B cell (primary cell): ENCODE results near the gene CNOT1. TPM values are rescaled to one million over a fixed set of nuclear protein-coding genes. Genes with fewer than 3 reads are reported as not detected.

Source experiments
- ATAC-seq: fragments of 200-7000 bp; cut with Tn5 transposase; one replicate; pipeline ENCODE4 v1.10.0; 2021; ENCODE audit warnings: low read depth, mild to moderate bottlenecking, moderate number of reproducible peaks, moderate library complexity
- CTCF ChIA-PET: fragments of 350-600 bp; sonication (Branson Sonifier 250); formaldehyde crosslinking; loops from one replicate; lab custom pipeline; 2021; ENCODE audit warnings: antibody characterized with exemption, inconsistent platforms; lab: Charles Lee
- POLR2A ChIA-PET: fragments of 350-600 bp; sonication (Branson Sonifier 250); formaldehyde crosslinking; loops from one replicate; lab custom pipeline; 2021; ENCODE audit warnings: antibody characterized with exemption; lab: Charles Lee
- DNase-seq: peaks from one replicate; pipeline ENCODE4 v3.0.0; 2013
- H2AFZ ChIP-seq: 2 replicates; pipeline ENCODE4 v1.6.1; 2012; ENCODE audit warnings: mild to moderate bottlenecking, low read depth, low read length; ENCODE audit not compliant: insufficient read depth, poor library complexity, severe bottlenecking
- H3K27ac ChIP-seq, 2 donors: 1 replicate in 1 of 2; 2 replicates in 1 of 2; pipeline ENCODE4 v1.5.1; 2012 to 2013; ENCODE audit warnings: low read length in 2 of 2, mild to moderate bottlenecking in 2 of 2, moderate library complexity in 1 of 2
- H3K27me3 ChIP-seq, 4 experiments: fragments of 200-600 bp in 1 of 4; sonication (generic) in 1 of 4; replicated peaks in 1 of 4; 1 replicate in 2 of 4; 2 replicates in 2 of 4; pipeline versions ENCODE4 v1.6.1 to v1.7.0; 2013 to 2016; ENCODE audit warnings: low read length in 3 of 4, mild to moderate bottlenecking in 2 of 4, mixed read lengths in 1 of 4, moderate library complexity in 1 of 4; ENCODE audit not compliant: insufficient read depth in 4 of 4, control insufficient read depth in 3 of 4; ENCODE audit errors: control extremely low read depth in 1 of 4
- H3K36me3 ChIP-seq, 2 experiments: replicated peaks in 1 of 2; 1 replicate in 1 of 2; 2 replicates in 1 of 2; pipeline versions ENCODE4 v1.6.1 to v1.7.1; 2013; ENCODE audit warnings: low read length in 1 of 2; ENCODE audit not compliant: insufficient read depth in 2 of 2, control insufficient read depth in 1 of 2; ENCODE audit errors: control extremely low read depth in 1 of 2, extremely low read depth in 1 of 2
- H3K4me1 ChIP-seq, 2 donors: fragments of 200-600 bp in 1 of 2; sonication (generic) in 1 of 2; 1 replicate in 1 of 2; 2 replicates in 1 of 2; pipeline versions ENCODE4 v1.5.1 to v1.6.1; 2013 to 2017; ENCODE audit warnings: low read length in 2 of 2; ENCODE audit not compliant: control insufficient read depth in 2 of 2, insufficient read depth in 2 of 2
- H3K4me2 ChIP-seq: replicated peaks from 2 replicates; pipeline ENCODE3; 2012; ENCODE audit warnings: mild to moderate bottlenecking, low read depth, low read length; ENCODE audit not compliant: poor library complexity, severe bottlenecking
- H3K4me3 ChIP-seq, 5 experiments: fragments of 200-600 bp in 1 of 5; sonication (generic) in 1 of 5; 1 replicate in 3 of 5; 2 replicates in 2 of 5; pipeline versions ENCODE4 v1.5.1 to v1.7.0; 2011 to 2016; ENCODE audit warnings: low read length in 4 of 5, mild to moderate bottlenecking in 4 of 5, low read depth in 2 of 5, control low read depth in 1 of 5, moderate library complexity in 1 of 5; ENCODE audit not compliant: insufficient read depth in 1 of 5; ENCODE audit errors: control extremely low read depth in 1 of 5, extremely low read depth in 1 of 5
- H3K79me2 ChIP-seq: fragments of 200-600 bp; sonication (generic); one replicate; pipeline ENCODE4 v1.6.0; 2016; ENCODE audit warnings: low read length; ENCODE audit not compliant: control insufficient read depth, insufficient read depth
- H3K9ac ChIP-seq: fragments of 200-600 bp; sonication (generic); 2 replicates; pipeline ENCODE4 v1.6.1; 2017; ENCODE audit warnings: mild to moderate bottlenecking, low read length, moderate library complexity
- H3K9me3 ChIP-seq, 3 donors: one replicate each; pipeline versions ENCODE4 v1.6.1 to v1.7.1; 2013; ENCODE audit warnings: low read length in 2 of 3; ENCODE audit not compliant: control insufficient read depth in 2 of 3, insufficient read depth in 1 of 3; ENCODE audit errors: control extremely low read depth in 1 of 3
- H4K20me1 ChIP-seq: 2 replicates; pipeline ENCODE4 v1.6.0; 2012; ENCODE audit warnings: mild to moderate bottlenecking, low read length; ENCODE audit not compliant: insufficient read depth, control insufficient read depth, poor library complexity, severe bottlenecking
- H3K27ac Mint-ChIP-seq: one replicate; pipeline ENCODE4 v1.8.0; 2021; ENCODE audit warnings: mixed read lengths
- H3K27me3 Mint-ChIP-seq: one replicate; pipeline ENCODE4 v1.8.0; 2021; ENCODE audit warnings: mixed read lengths
- H3K4me1 Mint-ChIP-seq: one replicate; pipeline ENCODE4 v1.8.0; 2021; ENCODE audit warnings: mixed read lengths
- H3K4me3 Mint-ChIP-seq: one replicate; pipeline ENCODE4 v1.8.0; 2021; ENCODE audit warnings: mixed read lengths
- H3K9me3 Mint-ChIP-seq: one replicate; pipeline ENCODE4 v1.8.0; 2022; ENCODE audit warnings: mixed read lengths; ENCODE audit not compliant: insufficient read depth
- EZH2 ChIP-seq: IDR thresholded peaks from 2 replicates; pipeline ENCODE4 v1.6.1; 2012; ENCODE audit warnings: borderline replicate concordance, low read depth, mild to moderate bottlenecking, moderate library complexity, low read length; ENCODE audit not compliant: insufficient read depth, poor library complexity, severe bottlenecking
- WGBS: methylation state at CpG from one replicate; pipeline ENCODE4 v1.1.5; 2013; ENCODE audit warnings: missing lambda C conversion rate; ENCODE audit not compliant: insufficient coverage; 5-methylcytosine and 5-hydroxymethylcytosine counted together
- intact Hi-C: fragments of 100-400 bp; cut with micrococcal nuclease; formaldehyde crosslinking; loops from one replicate; pipeline ENCODE4 v1.10.0; 2022
- polyA plus RNA-seq: library from polyadenylated mRNA; depleted of rRNA; stranded (reverse); fragments of >200 nt; gene quantifications from 2 replicates; pipeline ENCODE4 v1.2.3, GENCODE V29; 2012
- total RNA-seq, 2 donors: library from RNA; stranded (reverse); fragments of 120-200 nt in 1 of 2; gene quantifications; 1 replicate in 1 of 2; 2 replicates in 1 of 2; pipeline versions ENCODE4 v1.2.3 to v1.2.4, GENCODE V29; 2013 to 2022
- TF ChIP-seq, protein P1 (sequence below): fragments of 200-600 bp; IDR thresholded peaks from one replicate; pipeline ENCODE4 v1.8.0; 2022; ENCODE audit warnings: antibody characterized with exemption, mild to moderate bottlenecking

The CNOT1 gene
- total and polyA plus RNA-seq, 2 donors (not counting 1 experiment from before 2014, with no cell fraction given): 211 to 268 TPM

DNA sequence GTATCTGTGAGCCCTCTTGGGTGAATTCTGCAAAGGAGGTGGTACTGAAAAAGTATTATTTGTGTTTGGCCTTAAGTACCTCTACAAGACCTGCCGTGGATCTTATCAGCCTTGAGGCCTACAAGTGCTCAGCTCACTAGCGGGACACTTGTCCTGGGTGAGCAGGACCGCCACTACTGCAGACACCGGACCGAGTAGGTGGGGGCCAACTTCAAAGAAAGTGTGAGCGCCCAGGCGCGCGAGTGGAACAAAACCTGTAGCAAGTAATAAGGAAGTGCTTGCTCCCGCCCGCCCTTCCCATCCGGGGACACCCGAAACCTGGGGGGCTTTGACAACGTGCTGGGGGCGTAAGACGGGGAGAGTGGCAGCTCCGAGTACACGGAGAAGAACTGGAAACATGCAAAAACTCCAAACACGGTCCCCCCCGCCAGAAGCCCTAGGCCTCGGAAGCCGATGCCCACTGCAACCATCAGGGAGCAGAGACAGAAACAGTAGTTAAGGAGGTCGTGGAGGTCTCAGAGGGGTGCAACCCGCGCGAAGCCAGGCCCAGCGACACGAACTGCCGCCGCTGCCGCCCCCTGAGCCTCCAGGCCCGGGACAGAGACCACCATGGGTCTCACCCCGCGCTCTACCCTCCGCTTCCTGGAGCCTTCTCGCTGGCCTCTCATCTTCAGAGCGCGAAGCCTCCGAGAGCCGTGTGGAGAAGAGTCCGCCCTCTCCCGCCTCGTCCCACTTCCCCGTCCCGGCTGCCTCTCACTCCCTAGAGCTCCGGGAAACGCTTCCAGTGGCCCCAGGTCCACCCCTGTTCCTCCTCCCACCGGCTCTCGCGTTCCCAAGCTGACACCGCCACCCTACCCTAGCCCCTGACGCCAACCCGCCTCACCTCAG lies 537 bp downstream of the CNOT1 start:
- no peaks in the 10 kb centered on the region for H3K9me3 Mint-ChIP-seq
- peak; percentile 0 for ATAC-seq
- peak overlapping the region; percentile 97 for H3K27ac Mint-ChIP-seq
- peaks cover 45% of the 10 kb centered on the region for H3K4me1 Mint-ChIP-seq
- no peak for TF ChIP-seq EZH2
- TF ChIP-seq, protein P1, sequence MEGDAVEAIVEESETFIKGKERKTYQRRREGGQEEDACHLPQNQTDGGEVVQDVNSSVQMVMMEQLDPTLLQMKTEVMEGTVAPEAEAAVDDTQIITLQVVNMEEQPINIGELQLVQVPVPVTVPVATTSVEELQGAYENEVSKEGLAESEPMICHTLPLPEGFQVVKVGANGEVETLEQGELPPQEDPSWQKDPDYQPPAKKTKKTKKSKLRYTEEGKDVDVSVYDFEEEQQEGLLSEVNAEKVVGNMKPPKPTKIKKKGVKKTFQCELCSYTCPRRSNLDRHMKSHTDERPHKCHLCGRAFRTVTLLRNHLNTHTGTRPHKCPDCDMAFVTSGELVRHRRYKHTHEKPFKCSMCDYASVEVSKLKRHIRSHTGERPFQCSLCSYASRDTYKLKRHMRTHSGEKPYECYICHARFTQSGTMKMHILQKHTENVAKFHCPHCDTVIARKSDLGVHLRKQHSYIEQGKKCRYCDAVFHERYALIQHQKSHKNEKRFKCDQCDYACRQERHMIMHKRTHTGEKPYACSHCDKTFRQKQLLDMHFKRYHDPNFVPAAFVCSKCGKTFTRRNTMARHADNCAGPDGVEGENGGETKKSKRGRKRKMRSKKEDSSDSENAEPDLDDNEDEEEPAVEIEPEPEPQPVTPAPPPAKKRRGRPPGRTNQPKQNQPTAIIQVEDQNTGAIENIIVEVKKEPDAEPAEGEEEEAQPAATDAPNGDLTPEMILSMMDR: no peak
- Histone ChIP-seq H3K4me1 (peaks cover 19 to 26% of the 10 kb centered on the region in 2 donors), H3K36me3 (peaks cover 0 to 11% of the 10 kb centered on the region in 2 experiments), H3K27me3 (no peaks in the 10 kb centered on the region), H3K79me2 (peaks cover 55% of the 10 kb centered on the region), H4K20me1 (peaks cover 23% of the 10 kb centered on the region), H3K27ac (peak overlapping the region; percentile 99 to 100), H3K4me2 (peak overlapping the region; percentile 81), H3K9ac (peak overlapping the region; percentile 100), H3K9me3 (no peaks in the 10 kb centered on the region), H2AFZ (peak overlapping the region; percentile 77), H3K4me3 (peak overlapping the region; percentile 54 to 100 (median 100))
- 2% methylated on average over 52 of the region's 53 CpGs for WGBS
- intact Hi-C loops: loop anchor here (5.0 kb wide), 1 partner anchor 1442 kb away; the partner anchor contains the start of genes PSME3IP1 and RSPRY1
- ChIA-PET POLR2A (interaction anchor here (0.7 kb wide), 3 partner anchors 8 to 1496 kb away, joined by 4 to 6 read pairs (median 4); no protein-coding TSS in a partner anchor), CTCF (interaction anchor here (0.6 kb wide), 2 partner anchors 378 to 477 kb away, joined by 3 to 6 read pairs; no protein-coding TSS in a partner anchor)
- no peaks in the 10 kb centered on the region for H3K27me3 Mint-ChIP-seq
- H3K4me3 Mint-ChIP-seq: peak overlapping the region; percentile 93
- DNase-seq: peak; percentile 76

DNA sequence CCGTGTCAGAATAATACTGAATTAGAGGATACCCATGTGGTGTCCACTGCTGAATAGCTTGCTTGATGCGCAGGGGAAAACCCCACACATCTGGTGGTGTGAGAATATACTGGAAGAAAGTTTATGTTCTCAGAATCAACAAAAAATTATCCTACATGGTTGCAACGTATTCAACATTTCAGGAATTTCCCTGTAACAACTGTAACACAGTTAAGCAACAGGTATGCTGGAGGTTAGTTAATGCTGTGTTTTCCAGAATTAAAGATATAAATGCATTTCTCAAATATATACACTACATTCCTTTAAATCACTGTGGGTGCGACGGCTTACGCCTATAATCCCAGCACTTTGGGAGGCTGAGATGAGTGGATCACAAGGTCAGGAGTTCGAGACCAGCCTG lies 5.4 kb downstream of the CNOT1 start:
- Histone ChIP-seq H3K79me2 (peaks cover 100% of the 10 kb centered on the region), H3K27me3 (no peaks in the 10 kb centered on the region), H3K9me3 (no peaks in the 10 kb centered on the region), H4K20me1 (peaks cover 45% of the 10 kb centered on the region), H3K9ac (no peak overlapping the region), H3K4me3 (no peak overlapping the region), H3K36me3 (peaks cover 6 to 34% of the 10 kb centered on the region in 2 experiments), H3K4me2 (no peak overlapping the region), H2AFZ (no peak overlapping the region), H3K27ac (no peak overlapping the region), H3K4me1 (peaks cover 16 to 20% of the 10 kb centered on the region in 2 donors)
- no CpG with 5 or more reads among the region's 7 CpGs for WGBS
- no peaks in the 10 kb centered on the region for H3K9me3 Mint-ChIP-seq
- no peak overlapping the region for H3K27ac Mint-ChIP-seq
- CTCF ChIA-PET: no interaction called here
- DNase-seq (no peak), ATAC-seq (no peak)
- POLR2A ChIA-PET: no interaction called here
- no peaks in the 10 kb centered on the region for H3K27me3 Mint-ChIP-seq
- intact Hi-C loops: no loop called here
- peaks cover 42% of the 10 kb centered on the region for H3K4me1 Mint-ChIP-seq
- H3K4me3 Mint-ChIP-seq: no peak overlapping the region
- no peak for TF ChIP-seq EZH2
